UCSD-AML1 (cell line): ENCODE measurements around the gene LTB.
A peak's percentile ranks its signal among the peaks of the same experiment; 100 is the strongest.
"Not testable (repeated sequence)": the region's sequence is repeated elsewhere in the genome, so short reads cannot be mapped to it uniquely, and the experiment has no call there.

Experiments used
- DNase-seq: peaks from one replicate; lab custom pipeline; 2025; ENCODE audit not compliant: unreplicated experiment; lab: John Stamatoyannopoulos, UW

LTB gene

DNA sequence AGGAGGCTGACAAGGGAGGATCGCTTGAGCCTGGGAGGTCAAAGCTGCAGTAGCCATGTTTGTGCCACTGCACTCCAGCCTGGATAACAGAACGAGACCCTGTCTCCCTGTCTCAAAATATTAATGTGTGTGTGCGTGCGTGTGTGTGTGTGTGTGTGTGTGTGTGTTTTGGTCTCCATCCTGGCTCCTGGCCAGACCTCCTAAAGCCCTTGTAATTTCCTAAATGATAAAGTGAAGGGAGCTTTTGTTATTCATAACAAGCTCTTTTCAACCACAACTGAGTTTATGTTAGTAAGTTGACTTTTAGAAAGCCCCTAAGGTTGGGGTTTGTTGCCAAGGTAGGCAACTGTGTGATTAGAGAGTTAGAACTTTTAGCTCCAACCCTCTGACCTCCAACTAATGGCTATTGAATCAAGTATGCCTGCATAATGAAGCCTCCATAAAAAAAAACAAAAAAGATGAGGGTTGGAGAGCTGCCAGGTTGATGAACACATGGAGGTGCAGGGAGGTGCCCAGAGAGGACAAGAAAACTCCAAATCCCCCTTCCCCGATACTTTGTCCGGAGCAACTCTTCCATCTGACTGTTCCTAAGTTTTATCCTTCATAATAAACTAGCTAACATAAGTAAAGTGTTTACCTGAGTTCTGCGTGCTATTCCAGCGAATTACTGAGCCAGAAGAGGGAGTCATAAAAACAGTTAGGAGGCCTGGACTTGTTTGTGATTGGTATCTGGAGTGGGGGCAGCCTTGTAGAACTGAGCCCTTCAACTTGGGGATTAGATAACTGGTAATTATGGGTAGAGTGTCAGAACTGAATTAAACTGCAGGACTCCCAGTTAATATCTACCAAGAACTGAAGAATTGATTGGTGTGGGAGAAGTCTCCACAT is 27.5 kb upstream of the LTB start:
- no peak for DNase-seq

DNA sequence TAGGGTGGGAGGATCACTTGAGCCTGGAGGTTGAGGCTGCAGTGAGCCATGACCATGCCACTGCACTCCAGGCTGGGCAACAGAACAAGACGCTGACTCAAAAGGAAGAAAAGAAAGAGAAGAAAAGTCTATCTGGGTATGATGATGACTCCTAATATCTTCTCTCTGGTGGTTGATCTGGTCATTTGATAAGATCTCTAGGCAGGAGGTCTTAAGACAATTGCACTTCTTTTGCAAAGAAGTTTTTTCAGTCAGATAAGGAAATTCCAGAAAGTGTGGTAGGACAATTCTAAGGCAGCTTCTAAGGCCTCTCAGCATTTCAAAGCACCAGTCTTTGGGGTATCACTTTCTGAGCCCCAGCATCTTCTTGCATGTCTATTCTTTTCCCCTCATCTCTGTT is 25.1 kb upstream of the LTB start:
- DNase-seq: no peak

DNA sequence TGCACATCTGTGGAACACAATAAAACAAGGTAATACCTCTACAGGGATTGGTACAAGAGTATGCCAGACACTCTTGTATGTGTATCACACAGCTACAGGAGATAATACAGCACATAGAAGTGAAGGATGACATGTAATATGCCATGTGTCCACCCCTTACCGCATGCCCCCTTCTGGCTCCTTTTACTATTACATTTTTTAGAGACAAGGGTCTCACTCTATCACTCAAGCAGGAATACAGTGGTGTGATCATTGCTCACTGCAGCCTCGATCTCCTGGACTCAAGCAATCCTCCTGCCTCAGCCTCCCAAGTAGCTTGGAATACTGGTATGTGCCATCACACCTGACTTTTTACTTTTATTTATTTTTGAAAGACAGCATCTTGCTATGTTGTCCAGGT is 14.8 kb upstream of the LTB start:
- no peak for DNase-seq

DNA sequence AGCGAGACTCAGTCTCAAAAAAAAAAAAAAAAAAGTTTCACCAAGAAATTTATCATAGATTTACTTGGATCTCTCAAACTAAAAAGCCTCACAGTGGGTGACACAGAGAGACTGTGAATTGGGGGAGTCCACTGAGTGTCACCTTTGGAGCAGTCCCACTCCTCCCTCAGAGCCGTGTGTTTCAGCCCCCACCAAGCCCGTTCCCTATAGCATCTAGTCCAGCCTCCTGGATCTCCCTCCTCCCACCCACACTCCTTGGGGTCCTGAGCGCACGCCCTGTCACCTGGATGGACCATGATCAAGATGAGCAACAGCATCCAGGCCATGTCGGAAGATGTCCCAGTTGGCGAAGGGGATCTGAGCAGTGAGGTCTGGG is 10.2 kb upstream of the LTB start:
- no peak for DNase-seq

DNA sequence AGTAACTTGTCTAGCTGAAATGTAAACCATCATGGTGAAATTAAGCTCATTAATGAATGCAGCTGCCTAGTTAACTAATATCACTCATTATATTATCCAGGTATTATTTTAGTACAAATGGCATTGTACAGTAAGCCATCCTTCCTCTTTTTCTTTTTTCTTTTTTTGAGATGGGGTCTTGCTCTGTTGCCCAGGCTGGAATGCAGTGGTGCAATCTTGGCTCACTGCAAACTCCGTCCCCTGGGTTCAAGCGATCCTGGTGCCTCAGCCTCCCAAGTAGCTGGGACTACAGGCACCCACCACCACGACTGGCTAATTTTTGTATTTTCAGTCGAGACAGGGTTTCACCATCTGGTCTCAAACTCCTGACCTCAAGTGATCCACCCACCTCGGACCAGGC is 8.5 kb upstream of the LTB start:
- DNase-seq: not testable (repeated sequence)

DNA sequence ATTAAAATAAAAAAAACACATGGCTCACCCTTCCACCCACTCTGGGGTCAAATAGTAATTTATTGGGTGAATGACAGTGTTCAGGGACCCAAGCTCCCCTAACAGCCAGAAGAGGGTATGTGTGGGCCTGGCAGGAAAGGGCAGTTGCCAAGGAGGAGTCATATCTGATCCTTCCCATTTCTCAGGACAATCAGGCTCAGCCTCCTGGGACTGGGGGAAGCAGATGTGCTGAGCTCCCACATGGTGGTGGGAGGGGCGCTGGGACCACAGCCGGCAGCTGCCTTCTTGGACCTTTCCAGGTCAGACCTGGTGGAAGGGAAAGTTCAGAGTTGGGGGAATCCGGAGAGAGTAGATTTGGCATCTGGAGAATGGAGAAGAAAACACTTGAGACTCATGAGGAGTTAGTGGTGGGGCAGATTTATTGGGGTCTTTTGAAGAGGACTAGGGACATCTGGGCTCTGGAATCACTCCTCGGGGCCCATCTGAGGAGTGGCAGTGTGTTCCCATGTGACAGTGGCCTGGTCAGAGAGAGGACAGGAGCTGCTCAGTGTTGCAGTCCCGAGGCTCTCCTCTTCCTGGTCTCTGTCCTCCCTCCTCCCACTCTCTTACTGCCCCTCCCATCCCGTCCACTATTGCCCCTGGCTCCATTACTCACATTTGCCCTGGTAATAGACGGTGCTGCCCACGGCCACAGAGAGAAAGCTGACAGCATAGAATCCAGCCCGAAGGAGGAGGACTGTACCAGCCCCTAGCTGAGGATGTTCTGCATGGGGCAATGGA is 6.8 kb upstream of the LTB start:
- DNase-seq: no peak

DNA sequence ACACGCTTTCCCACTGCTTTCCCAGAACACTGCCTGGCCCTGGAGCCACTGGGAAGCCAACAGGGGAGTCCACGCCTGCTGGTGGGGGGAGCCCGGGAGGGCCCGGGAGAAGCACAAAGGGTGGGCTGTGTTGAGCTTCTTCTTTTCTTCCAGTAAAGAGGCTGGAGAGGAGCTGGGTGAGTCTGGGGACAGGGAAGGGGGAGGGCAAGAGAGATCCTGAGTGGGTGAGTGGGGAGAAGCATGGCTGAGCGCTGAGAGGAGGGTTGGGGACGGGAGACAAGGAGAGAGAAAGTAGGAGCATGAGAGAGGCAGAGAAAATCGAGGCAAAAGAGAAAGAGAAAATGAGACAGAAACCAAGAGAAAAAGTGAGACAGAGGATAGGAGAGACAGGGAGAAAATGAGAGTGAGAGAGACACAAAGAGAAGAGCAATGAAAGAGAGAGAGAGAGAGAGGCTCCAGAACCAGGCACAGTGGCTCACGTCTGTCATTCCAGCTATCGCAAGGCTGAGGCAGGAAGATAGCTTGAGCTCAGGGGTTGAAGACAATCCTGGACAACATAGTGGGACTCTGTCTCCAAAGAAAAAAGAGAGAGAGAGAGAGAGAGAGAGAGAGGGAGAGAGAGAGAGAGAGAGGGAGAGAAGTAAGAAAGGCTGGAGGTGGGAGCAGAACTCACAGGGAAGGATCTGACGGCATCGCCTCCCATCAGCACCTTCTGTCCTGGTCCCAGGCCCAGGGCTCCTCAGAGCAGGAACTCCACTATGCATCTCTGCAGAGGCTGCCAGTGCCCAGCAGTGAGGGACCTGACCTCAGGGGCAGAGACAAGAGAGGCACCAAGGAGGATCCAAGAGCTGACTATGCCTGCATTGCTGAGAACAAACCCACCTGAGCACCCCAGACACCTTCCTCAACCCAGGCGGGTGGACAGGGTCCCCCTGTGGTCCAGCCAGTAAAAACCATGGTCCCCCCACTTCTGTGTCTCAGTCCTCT is 5.9 kb upstream of the LTB start:
- no peak for DNase-seq

DNA sequence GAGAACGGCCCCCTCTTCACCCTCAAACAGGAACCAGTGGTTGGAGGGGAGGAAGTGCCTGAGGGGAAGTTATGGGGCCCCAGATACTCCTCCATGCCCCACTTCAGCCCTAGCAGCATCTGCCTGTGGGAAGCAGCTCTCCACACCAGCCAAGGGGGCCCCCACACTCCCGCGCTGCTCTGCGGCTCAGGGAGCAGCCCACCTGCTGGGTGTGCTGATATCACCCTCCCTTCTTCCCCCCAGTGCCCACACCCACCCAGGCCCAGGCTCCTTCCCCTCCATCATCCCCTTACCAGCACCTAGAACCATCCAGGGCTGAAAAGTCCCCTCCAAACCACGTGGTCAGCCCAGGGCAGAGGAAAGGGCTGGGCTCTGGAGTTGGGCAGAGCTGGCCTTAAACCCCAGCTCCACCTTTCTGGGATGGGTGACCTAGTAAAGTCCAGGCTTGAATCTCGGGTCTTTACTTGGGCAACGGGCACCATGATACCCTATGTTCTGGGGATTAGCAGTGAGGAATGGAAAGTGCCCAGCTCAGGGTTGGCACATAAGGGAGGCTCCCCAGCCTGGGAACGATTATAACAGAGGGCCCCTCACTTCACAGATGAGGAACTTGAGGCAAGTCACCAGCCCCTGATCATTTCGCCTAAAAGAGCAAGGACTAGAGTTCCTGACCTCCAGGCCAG is 4.5 kb upstream of the LTB start:
- DNase-seq: peak; percentile 92

DNA sequence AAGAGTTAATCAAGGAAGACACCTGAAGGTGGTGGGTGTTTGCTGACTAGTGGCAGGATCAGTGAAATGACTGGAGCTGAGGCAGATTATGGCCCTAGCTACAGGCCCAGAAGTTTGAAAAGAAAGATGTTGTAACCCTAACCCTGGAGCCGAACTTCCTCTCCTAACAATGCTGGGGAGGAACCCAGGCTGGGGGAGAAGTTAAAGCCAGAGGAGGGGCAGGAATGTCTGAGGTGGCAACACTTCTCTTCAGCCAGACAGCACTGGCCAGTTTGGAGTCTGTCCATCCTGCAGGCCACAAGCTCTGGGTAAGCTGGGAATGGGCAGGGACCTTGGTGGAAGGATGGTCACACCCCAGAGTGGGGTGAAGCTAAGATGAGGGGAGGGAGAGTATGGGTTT is 3.8 kb upstream of the LTB start, which contains the start of gene LST1:
Gene LST1, plus strand, starts transcription at position 270 of the 400 bp plus-strand sequence. CDS start 1,023 bp downstream, outside the sequence.
- DNase-seq: peak; percentile 81

DNA sequence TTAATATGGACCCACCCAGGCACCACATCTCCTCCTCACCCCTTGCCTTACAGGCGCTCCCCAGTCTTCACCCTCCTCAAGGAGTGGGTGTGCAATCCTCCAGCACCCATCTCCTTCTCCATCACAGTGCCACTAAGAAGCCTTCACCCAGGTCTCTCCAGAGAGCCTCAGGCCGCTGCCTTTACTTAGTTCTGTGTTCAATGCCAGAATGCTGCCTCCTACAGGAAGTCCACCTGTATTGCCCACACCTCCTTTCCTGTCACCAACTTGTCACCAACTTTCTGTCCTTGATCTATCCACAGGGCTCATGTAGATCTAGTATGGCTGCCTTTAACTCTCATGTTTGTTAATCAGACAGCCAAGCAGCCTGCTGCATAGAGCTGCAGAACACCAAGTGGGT is 3.3 kb upstream of the LTB start:
- DNase-seq: no peak

DNA sequence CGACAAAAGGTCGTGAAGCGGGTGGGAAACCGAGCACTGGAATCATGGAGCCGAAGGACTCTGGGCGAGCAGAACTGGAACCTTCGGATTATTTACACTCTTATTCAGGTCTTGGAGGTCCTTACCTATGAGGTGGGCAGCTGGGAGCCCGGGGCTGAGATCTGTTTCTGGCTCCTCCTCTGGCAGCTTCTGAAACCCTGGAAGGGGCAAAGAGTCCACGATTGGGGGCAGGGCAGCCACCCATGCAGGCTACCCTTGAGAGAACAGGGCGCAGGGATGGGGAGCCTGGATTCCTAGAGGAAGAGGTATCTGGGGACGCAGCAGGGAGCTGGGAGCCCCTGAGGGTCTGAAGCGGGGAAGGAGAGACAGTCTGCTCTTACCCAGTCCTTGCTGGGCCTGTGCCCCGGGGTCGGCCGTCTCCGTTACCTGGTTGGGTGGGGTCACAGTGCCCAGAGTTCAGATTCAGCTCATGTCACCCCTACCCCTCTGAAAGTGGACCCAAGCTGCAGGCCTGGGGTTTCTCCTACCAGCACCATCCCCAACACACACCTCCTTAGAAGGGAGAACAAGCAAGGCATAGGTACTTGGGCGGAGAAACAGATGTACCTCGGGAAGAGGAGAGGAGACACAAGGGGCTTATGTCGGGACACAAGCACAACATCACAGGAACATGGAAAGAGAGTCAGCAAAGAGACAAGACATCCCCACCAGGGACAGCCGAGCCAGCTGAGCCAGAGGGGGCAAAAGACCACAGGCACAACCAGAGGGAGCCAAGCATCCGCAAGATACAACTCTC is 592 bp downstream of the LTB start:
- no peak for DNase-seq

DNA sequence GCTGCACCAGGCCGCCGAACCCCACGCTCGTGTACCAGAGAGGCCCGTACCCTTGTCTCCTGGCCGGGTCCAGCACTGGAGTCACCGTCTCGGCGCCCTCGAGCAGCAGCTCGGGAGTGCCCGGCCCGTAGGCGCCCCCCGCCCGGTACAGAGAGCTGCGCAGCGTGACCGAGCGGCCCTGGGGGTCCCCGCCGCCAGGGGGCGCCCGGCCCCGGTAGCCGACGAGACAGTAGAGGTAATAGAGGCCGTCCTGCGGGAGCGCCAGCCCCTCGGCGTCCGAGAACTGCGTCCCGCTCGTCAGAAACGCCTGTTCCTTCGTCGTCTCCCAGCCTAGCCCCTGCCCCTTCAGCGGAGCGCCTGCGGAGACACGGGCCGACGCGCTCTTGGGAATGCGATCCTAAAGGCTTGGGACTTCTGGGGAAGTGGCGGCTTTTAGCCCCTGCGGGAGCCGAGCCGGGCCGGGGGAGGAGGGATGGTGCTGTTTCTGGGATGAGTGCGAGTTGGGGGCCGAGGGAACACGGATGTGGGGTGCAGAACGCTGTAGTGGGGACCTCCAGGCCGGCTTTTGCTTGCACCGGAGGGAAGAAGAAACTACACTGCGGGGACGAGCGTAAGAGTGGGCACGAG is 1.3 kb downstream of the LTB start:
- peak; percentile 91 for DNase-seq

DNA sequence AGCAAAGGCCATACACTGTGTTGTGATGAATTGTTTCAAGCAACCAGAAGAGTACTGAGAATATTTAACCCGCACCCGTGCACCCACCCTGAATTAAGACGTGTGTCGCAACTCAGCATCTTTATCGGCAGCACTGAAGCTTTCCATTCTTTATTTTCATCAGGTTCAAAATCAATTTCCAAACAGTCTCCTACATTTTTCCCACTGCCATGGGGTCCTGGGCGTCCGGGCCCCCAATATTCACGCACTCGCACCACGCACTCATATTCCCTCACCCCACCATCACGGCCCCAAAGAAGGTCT is 1.8 kb downstream of the LTB start:
- no peak for DNase-seq

DNA sequence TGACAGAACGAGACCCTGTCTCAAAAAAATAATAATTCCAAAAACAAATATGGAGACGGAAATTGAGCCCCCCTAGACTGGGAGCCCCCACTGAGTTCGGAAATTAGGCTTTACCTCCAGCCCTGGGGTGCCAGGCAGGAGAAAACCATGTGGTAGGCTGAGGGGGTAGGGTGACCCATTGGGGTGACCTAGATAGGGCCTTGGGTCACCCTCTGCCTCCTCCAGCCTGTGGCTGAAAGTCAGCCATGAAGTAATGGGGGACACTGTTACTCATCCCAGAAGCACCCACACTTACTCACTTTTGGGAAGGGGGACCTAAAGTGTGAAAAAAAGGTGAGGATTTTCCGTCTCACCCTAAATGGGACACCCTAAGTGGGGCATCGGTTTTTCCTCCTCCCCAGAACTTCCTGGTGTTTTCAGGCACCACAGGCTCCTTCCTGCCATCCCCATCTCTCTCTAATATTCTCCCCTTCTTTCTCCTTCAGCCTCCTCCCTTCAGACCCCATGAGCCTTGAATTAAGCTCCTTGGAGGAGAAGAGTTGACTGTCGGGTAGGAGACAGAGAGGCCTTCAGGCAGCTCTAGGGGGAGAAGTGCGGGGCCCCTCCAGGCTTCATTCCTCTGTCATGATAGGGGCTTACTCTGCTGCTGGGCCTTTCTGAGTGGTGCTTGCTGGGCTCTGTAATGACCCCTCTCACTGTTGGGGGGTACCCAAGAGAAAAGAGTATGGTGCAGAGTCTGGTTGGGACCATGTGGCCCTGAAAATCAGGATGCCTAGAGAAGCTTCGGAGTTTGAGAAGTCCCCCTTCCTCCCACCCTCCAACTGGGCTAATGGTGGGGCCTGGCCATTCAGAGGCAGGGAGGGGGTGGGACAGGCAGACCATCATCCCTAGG is 2.4 kb downstream of the LTB start:
- no peak for DNase-seq

DNA sequence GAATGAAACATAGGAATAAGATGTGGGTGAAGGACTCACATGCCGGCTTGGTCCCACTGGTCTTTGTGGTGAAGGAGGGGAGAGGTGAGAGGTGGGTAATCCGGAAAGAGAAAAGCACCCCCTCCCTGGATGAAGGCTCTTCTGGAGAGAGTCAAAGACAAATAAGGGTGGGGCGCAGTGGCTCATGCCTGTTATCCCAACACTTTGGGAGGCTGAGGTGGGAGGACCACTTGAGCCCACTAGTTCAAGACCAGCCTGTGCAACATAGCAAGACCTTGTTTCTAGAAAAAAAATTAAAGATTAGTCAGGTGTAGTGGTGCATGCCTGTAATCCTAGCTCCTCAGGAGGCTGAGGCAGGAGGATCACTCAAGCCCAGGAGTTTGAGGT is 3.1 kb downstream of the LTB start:
- DNase-seq: no peak

DNA sequence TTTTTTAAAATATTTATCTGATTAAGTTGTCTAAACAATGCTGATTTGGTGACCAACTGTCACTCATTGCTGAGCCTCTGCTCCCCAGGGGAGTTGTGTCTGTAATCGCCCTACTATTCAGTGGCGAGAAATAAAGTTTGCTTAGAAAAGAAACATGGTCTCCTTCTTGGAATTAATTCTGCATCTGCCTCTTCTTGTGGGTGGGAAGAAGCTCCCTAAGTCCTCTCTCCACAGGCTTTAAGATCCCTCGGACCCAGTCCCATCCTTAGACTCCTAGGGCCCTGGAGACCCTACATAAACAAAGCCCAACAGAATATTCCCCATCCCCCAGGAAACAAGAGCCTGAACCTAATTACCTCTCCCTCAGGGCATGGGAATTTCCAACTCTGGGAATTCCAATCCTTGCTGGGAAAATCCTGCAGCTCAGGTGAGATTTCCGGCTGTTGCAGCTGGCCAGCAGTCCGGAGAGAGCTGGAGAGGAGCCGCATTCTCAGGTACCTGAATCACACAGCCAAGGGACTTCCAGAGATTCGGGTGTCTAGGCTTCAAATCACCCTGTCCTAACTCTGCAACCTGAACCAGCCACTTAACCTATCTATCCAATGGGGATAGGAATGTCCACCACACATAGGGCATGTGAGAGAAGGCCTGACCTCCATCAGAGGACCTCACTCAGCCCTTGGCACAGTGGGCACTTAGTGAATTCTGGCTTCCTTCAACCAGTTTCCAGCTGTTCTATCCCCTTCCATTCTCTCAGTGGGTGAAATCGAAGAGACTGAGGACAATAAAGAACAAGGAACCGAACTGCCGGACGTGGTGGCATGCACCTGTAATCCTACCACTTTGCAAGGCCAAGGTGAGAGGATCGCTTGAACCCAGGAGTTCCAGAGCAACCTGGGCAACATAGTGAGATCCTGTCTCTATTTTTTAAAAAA is 3.8 kb downstream of the LTB start:
- DNase-seq: no peak

DNA sequence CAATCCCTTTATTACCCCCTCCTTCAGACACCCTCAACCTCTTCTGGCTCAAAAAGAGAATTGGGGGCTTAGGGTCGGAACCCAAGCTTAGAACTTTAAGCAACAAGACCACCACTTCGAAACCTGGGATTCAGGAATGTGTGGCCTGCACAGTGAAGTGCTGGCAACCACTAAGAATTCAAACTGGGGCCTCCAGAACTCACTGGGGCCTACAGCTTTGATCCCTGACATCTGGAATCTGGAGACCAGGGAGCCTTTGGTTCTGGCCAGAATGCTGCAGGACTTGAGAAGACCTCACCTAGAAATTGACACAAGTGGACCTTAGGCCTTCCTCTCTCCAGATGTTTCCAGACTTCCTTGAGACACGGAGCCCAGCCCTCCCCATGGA is 4.7 kb downstream of the LTB start:
- no peak for DNase-seq
